Common myeloid progenitor, CD34-positive (primary cell): ENCODE measurements around the gene NOXA1.
"Not testable (repeated sequence)": the region's sequence is repeated elsewhere in the genome, so short reads cannot be mapped to it uniquely, and the experiment has no call there.

ENCODE experiments used
- CTCF ChIA-PET: fragments of 350-600 bp; sonication (Branson Sonifier 250); formaldehyde crosslinking; loops from one replicate; lab custom pipeline; 2021; ENCODE audit warnings: antibody characterized with exemption; lab: Charles Lee
- POLR2A ChIA-PET: fragments of 350-600 bp; sonication (Branson Sonifier 250); formaldehyde crosslinking; loops from one replicate; lab custom pipeline; 2021; ENCODE audit warnings: antibody characterized with exemption; lab: Charles Lee
- DNase-seq, 3 donors: peaks; one replicate each; pipeline versions ENCODE4 v3.0.0 to v3.0.0-alpha.2; 2013
- H3K27ac ChIP-seq, 2 experiments: 1 replicate in 1 of 2; 2 replicates in 1 of 2; pipeline ENCODE4 v1.7.0; 2013; ENCODE audit warnings: inconsistent platforms in 2 of 2, low read length in 2 of 2, mild to moderate bottlenecking in 2 of 2, low read depth in 1 of 2, moderate library complexity in 1 of 2; ENCODE audit not compliant: severe bottlenecking in 2 of 2, insufficient read depth in 1 of 2, poor library complexity in 1 of 2
- H3K27me3 ChIP-seq, 5 experiments: replicated peaks in 2 of 5; 1 replicate in 3 of 5; 2 replicates in 2 of 5; pipeline versions ENCODE4 v1.6.1 to v1.7.0; 2013; ENCODE audit warnings: low read length in 4 of 5, mild to moderate bottlenecking in 2 of 5, moderate library complexity in 2 of 5, inconsistent platforms in 1 of 5; ENCODE audit not compliant: insufficient read depth in 5 of 5, control insufficient read depth in 4 of 5
- H3K36me3 ChIP-seq, 4 experiments: 1 replicate in 2 of 4; 2 replicates in 2 of 4; pipeline versions ENCODE4 v1.6.1 to v1.7.0; 2013; ENCODE audit warnings: low read length in 3 of 4, control low read depth in 1 of 4, mild to moderate bottlenecking in 1 of 4; ENCODE audit not compliant: control insufficient read depth in 4 of 4, insufficient read depth in 4 of 4
- H3K4me1 ChIP-seq, 4 experiments: 1 replicate in 3 of 4; 2 replicates in 1 of 4; pipeline versions ENCODE4 v1.6.1 to v1.7.1; 2013; ENCODE audit warnings: low read length in 3 of 4, mild to moderate bottlenecking in 3 of 4, control low read depth in 1 of 4, inconsistent platforms in 1 of 4, moderate library complexity in 1 of 4; ENCODE audit not compliant: control insufficient read depth in 4 of 4, insufficient read depth in 4 of 4; ENCODE audit errors: control extremely low read depth in 1 of 4
- H3K4me3 ChIP-seq, 7 experiments: 1 replicate in 4 of 7; 2 replicates in 3 of 7; pipeline versions ENCODE4 v1.5.1 to v1.7.0; 2013; ENCODE audit warnings: mild to moderate bottlenecking in 7 of 7, low read length in 6 of 7, moderate library complexity in 6 of 7, inconsistent platforms in 2 of 7, low read depth in 2 of 7, control low read depth in 1 of 7; ENCODE audit not compliant: insufficient read depth in 4 of 7, control insufficient read depth in 1 of 7; ENCODE audit errors: extremely low read depth in 1 of 7
- H3K9me3 ChIP-seq, 5 experiments: 1 replicate in 4 of 5; 2 replicates in 1 of 5; pipeline versions ENCODE4 v1.6.1 to v1.7.1; 2013; ENCODE audit warnings: low read length in 4 of 5, mild to moderate bottlenecking in 2 of 5, inconsistent platforms in 1 of 5, low read depth in 1 of 5, moderate library complexity in 1 of 5; ENCODE audit not compliant: control insufficient read depth in 4 of 5, insufficient read depth in 2 of 5; ENCODE audit errors: control extremely low read depth in 1 of 5
- WGBS: methylation state at CpG from one replicate; pipeline ENCODE4 v1.1.5; 2013; ENCODE audit not compliant: insufficient coverage; 5-methylcytosine and 5-hydroxymethylcytosine counted together

Gene NOXA1

DNA sequence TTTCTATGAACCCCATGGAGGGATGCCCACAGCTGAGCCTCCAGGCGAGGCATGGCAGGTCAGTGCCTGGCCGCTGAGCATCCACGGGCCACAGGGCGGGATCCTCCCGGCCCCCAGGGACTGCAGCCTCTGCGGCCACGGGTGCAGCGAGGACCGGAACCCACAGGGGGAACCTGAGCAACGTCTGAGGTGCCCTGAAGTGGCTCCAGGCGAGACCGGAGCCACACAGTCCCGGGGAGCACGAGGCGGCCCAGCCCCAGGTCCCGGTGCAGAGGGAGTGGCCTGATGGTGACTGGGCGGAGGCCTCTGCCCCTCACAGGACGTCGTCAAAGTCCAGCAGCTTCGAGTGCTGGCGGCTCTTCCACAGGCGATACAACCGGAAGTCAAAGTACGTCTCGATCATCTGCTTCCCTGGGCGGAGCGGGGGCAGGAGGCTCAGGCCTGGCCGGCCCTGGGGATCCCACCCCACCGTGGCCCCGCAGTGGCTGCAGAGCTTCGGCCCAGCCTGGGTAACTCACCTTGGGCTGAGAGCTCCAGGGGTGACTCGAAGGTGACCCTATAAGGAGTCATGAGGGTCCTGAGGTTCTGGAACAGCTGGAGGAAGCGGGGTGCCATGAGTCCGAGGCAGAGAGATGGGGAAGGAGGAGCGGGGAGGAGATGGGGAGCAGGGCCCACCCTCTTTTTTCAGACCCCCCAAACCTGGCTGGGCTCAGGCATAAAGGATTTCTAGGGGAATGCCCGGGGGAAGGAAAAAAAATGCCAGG, 26.1 kb downstream of the NOXA1 start:
- H3K4me1 ChIP-seq = peaks cover 0 to 48% (median 28%) of the 10 kb centered on the region in 4 experiments
- no peak for DNase-seq
- H3K36me3 ChIP-seq = peaks cover 0 to 28% (median 7%) of the 10 kb centered on the region in 4 experiments
- H3K27me3 ChIP-seq = no peaks in the 10 kb centered on the region
- ChIA-PET CTCF (interaction anchor here (1.1 kb wide), 1 partner anchor 27 kb away, joined by 3 read pairs; the partner anchor contains the start of gene EXD3), POLR2A (interaction anchor here (0.7 to 1.5 kb wide), 2 partner anchors 13 to 217 kb away, joined by 4 read pairs; no protein-coding TSS in a partner anchor)
- H3K9me3 ChIP-seq = no peaks in the 10 kb centered on the region
- H3K27ac ChIP-seq = no peak overlapping the region
- no peak overlapping the region for H3K4me3 ChIP-seq
- WGBS = 96% methylated on average over 34 of the region's 36 CpGs

DNA sequence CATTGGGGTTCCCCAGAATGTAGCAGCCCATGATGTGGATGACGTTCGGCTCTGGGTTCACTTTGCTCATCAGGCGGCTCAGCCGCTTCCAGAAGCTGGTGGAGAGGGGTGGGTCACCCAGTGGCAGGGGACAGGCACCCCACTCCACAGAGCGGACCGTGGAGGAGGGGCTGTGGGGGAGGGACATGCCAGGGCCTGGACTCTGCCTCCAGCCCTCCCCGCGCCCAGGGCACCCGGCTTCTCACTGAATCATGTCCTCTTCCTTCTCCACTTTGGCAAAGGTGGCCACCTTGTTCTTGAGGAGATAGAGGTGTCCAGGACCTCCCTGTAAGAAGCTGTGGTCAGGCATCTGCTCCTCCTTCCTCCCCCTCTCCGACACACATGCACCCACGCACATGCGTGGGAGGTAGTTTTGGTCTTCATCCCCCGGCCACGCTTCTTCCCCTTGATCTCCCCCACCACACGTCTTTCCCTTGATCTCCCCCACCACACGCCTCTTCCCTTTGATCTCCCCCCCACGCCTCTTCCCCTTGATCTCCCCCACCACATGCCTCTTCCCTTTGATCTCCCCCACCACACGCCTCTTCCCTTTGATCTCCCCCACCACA, 26.8 kb downstream of the NOXA1 start:
- peak in 1 of 3 donors; percentile 33 for DNase-seq
- CTCF ChIA-PET = interaction anchor here (0.6 to 1.1 kb wide), 2 partner anchors 28 to 177 kb away, joined by 3 read pairs; partner anchors contain the start of gene EXD3
- H3K9me3 ChIP-seq = no peaks in the 10 kb centered on the region
- peaks cover 0 to 35% (median 7%) of the 10 kb centered on the region in 4 experiments for H3K36me3 ChIP-seq
- no peak overlapping the region for H3K4me3 ChIP-seq
- WGBS = 92% methylated on average over 10 of the region's 18 CpGs
- no peak overlapping the region for H3K27ac ChIP-seq
- peaks cover 0 to 55% (median 34%) of the 10 kb centered on the region in 4 experiments for H3K4me1 ChIP-seq
- POLR2A ChIA-PET = no interaction called here
- H3K27me3 ChIP-seq = no peaks in the 10 kb centered on the region

DNA sequence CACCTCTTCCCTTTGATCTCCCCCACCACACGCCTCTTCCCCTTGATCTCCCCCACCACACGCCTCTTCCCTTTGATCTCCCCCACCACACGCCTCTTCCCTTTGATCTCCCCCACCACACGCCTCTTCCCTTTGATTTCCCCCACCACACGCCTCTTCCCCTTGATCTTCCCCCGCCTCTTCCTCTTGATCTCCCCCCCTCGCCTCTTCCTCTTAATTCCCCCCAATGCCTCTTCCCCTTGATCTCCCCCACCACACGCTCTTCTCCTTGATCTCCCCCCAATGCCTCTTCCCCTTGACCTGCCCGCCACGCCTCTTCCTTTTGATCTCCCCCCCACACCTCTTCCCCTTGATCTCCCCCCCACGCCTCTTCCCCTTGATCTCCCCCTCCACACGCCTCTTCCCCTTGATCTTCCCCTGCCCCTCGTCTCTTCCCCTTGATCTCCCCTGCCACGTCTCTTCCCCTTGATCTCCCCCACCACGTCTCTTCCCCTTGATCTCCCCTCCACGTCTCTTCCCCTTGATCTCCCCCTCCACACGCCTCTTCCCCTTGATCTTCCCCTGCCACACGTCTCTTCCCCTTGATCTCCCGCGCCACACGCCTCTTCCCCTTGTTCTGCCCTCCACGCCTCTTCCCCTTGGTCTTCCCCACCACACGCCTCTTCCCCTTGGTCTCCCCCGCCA, 27.5 kb downstream of the NOXA1 start:
- CTCF ChIA-PET = interaction anchor here (0.6 kb wide), 1 partner anchor 177 kb away, joined by 3 read pairs; no protein-coding TSS in a partner anchor
- 28% methylated on average over 5 of the region's 24 CpGs for WGBS
- H3K36me3 ChIP-seq = peaks cover 0 to 39% (median 8%) of the 10 kb centered on the region in 4 experiments
- H3K27me3 ChIP-seq, H3K4me3 ChIP-seq, H3K9me3 ChIP-seq, POLR2A ChIA-PET, H3K27ac ChIP-seq: not testable (repeated sequence)
- peak in 2 of 3 donors; percentile 40 to 47 for DNase-seq
- peaks cover 0 to 49% (median 32%) of the 10 kb centered on the region in 4 experiments for H3K4me1 ChIP-seq

DNA sequence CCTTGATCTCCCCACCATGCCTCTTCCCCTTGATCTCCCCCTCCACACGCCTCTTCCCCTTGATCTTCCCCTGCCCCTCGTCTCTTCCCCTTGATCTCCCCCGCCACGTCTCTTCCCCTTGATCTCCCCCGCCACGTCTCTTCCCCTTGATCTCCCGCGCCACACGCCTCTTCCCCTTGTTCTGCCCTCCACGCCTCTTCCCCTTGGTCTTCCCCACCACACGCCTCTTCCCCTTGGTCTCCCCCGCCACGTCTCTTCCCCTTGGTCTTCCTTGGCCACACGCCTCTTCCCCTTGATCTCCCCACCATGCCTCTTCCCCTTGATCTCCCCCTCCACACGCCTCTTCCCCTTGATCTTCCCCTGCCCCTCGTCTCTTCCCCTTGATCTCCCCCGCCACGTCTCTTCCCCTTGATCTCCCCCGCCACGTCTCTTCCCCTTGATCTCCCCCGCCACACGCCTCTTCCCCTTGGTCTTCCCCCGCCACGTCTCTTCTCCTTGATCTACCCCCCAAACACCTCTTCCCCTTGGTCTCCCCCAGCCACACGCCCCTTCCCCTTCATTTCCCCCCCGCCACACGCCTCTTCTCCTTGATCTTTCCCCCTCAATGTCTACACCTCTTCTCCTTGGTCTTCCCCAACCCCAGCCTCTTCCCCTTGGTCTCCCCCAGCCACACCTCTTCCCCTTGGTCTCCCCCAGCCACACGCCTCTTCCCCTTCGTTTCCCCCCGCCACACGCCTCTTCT, 28.2 kb downstream of the NOXA1 start:
- 14% methylated on average over 2 of the region's 31 CpGs for WGBS
- POLR2A ChIA-PET, H3K9me3 ChIP-seq, H3K27ac ChIP-seq, DNase-seq, H3K4me3 ChIP-seq, CTCF ChIA-PET, H3K27me3 ChIP-seq: not testable (repeated sequence)
- Histone ChIP-seq H3K4me1 (peaks cover 0 to 45% (median 32%) of the 10 kb centered on the region in 4 experiments), H3K36me3 (peaks cover 0 to 46% (median 8%) of the 10 kb centered on the region in 4 experiments)

DNA sequence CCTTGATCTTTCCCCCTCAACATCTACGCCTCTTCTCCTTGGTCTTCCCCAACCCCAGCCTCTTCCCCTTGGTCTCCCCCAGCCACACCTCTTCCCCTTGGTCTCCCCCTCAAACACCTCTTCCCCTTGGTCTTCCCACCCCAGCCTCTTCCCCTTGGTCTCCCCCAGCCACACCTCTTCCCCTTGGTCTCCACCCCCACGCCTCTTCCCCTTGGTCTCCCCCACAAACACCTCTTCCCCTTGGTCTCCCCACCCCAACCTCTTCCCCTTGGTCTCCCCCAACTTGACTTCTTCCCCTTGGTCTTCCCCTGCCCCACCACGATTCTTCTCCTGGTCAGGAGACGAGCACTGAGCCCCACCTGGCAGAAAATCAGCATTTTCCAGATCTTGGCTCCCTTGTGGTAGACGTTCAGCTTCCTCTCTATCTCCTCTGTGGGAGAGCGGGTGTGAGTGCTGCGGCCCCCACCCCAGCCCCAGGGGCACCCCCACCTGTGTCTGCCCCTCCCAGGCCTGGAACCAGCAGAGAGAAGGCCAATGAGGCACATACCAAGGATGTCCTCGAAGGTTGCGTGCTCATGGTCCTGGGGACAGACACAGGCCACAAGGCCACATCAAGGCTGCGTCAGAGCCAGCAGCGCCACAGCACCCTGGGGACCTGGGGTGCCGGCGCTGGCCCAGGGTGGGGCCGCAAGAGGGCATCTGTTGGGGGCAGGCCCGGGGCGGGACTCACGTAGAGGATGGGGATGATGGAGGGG, 29.0 kb downstream of the NOXA1 start:
- H3K36me3 ChIP-seq = peaks cover 0 to 53% (median 8%) of the 10 kb centered on the region in 4 experiments
- H3K27ac ChIP-seq = no peak overlapping the region
- DNase-seq = peak in 1 of 3 donors; percentile 41
- ChIA-PET CTCF (interaction anchor here (0.9 to 2.1 kb wide), 2 partner anchors 9 to 166 kb away, joined by 3 to 5 read pairs; no protein-coding TSS in a partner anchor), POLR2A (no interaction called here)
- peaks cover 0 to 43% (median 31%) of the 10 kb centered on the region in 4 experiments for H3K4me1 ChIP-seq
- no peak overlapping the region for H3K4me3 ChIP-seq
- H3K27me3 ChIP-seq = no peaks in the 10 kb centered on the region
- no peaks in the 10 kb centered on the region for H3K9me3 ChIP-seq
- 80% methylated on average over 12 of the region's 17 CpGs for WGBS
